OCI-LY7 (cell line): ENCODE results near the gene EPHA1. TPM values are rescaled to one million over a fixed set of nuclear protein-coding genes. Genes with fewer than 3 reads are reported as not detected.

Source experiments
- BruUV-seq: library from RNA; stranded (reverse); fragments of 400-500 nt; replicated peaks from 2 replicates; lab custom pipeline; 2021; lab: Mats Ljungman, UMichigan
- CTCF ChIA-PET: fragments of 300-600 bp; sonication (Branson Sonifier 250); formaldehyde crosslinking; loops from one replicate; lab custom pipeline; 2022; ENCODE audit warnings: antibody characterized with exemption; ENCODE audit not compliant: unreplicated experiment; lab: Charles Lee
- POLR2A ChIA-PET: fragments of 300-600 bp; sonication (Branson Sonifier 250); formaldehyde crosslinking; loops from one replicate; lab custom pipeline; 2022; ENCODE audit warnings: antibody characterized with exemption; lab: Charles Lee
- DNase-seq: peaks from one replicate; pipeline ENCODE4 v3.0.0-alpha.2; 2015; ENCODE audit warnings: low spot score
- H2AFZ ChIP-seq: fragments of 200-600 bp; sonication (generic), shearing (Covaris generic); 2 replicates; pipeline ENCODE4 v1.6.1; 2014; ENCODE audit warnings: mild to moderate bottlenecking, antibody characterized with exemption, low read length, moderate library complexity
- H3K27ac ChIP-seq: fragments of 200-600 bp; sonication (generic); 2 replicates; pipeline ENCODE4 v1.5.1; 2014; ENCODE audit warnings: mixed run types, low read depth, mild to moderate bottlenecking, moderate library complexity, low read length, inconsistent platforms; ENCODE audit not compliant: poor library complexity, severe bottlenecking
- H3K36me3 ChIP-seq: fragments of 200-600 bp; sonication (generic); 2 replicates; pipeline ENCODE4 v1.6.1; 2014; ENCODE audit warnings: mild to moderate bottlenecking, antibody characterized with exemption, low read length, moderate library complexity, mixed read lengths; ENCODE audit not compliant: insufficient read depth
- H3K4me1 ChIP-seq: fragments of 200-600 bp; sonication (generic); 2 replicates; pipeline ENCODE4 v1.5.1; 2014; ENCODE audit warnings: mild to moderate bottlenecking, low read length; ENCODE audit not compliant: insufficient read depth, poor library complexity, severe bottlenecking
- H3K4me2 ChIP-seq: fragments of 200-600 bp; sonication (generic); 2 replicates; pipeline ENCODE4 v1.6.1; 2014; ENCODE audit warnings: mild to moderate bottlenecking, low read length
- H3K4me3 ChIP-seq: fragments of 200-600 bp; sonication (generic); 2 replicates; pipeline ENCODE4 v1.5.1; 2014; ENCODE audit warnings: mild to moderate bottlenecking, low read depth, low read length; ENCODE audit not compliant: poor library complexity, severe bottlenecking
- H3K79me2 ChIP-seq: fragments of 200-600 bp; sonication (generic); 2 replicates; pipeline ENCODE4 v1.6.1; 2016; ENCODE audit warnings: low read depth, mild to moderate bottlenecking, low read length, moderate library complexity, mixed read lengths; ENCODE audit not compliant: insufficient read depth
- H3K9me2 ChIP-seq: fragments of 200-600 bp; sonication (generic); 2 replicates; pipeline ENCODE4 v1.6.1; 2016; ENCODE audit warnings: mild to moderate bottlenecking, low read length, mixed read lengths; ENCODE audit not compliant: insufficient read depth
- H3K9me3 ChIP-seq: fragments of 200-600 bp; sonication (generic); 2 replicates; pipeline ENCODE4 v1.6.1; 2014; ENCODE audit warnings: mild to moderate bottlenecking, mixed run types, low read length, mixed read lengths
- H4K20me1 ChIP-seq: fragments of 200-600 bp; sonication (generic); 2 replicates; pipeline ENCODE4 v1.6.1; 2014; ENCODE audit warnings: mild to moderate bottlenecking, antibody characterized with exemption, low read length, moderate library complexity, mixed read lengths; ENCODE audit not compliant: insufficient read depth
- CTCF ChIP-seq: fragments of 200-600 bp; sonication (generic); conservative IDR thresholded peaks from 2 replicates; pipeline ENCODE4 v1.5.1; 2014; ENCODE audit warnings: mild to moderate bottlenecking, antibody characterized with exemption, low read length, moderate library complexity, mixed read lengths
- EZH2phosphoT487 ChIP-seq: fragments of 200-600 bp; sonication (generic); IDR thresholded peaks from 2 replicates; pipeline ENCODE4 v1.6.1; 2018; ENCODE audit warnings: low read depth, borderline replicate concordance, mild to moderate bottlenecking, mixed run types, antibody characterized with exemption, low read length, moderate library complexity, mixed read lengths
- intact Hi-C: fragments of 100-400 bp; cut with micrococcal nuclease; formaldehyde crosslinking; loops from one replicate; pipeline ENCODE4 v1.10.0; 2022; ENCODE audit not compliant: unreplicated experiment
- total RNA-seq, 2 experiments: library from RNA; depleted of rRNA in 1 of 2; stranded (reverse); fragments of >200 nt in 1 of 2; shearing (Covaris generic) in 1 of 2; gene quantifications; 2 replicates each; pipeline ENCODE4 v1.2.3, GENCODE V29; 2014 to 2022

The EPHA1 gene
- total RNA-seq, 2 experiments from 2014 or later, result not detected

- Histone ChIP-seq H3K79me2 (no peaks in the 10 kb centered on the region), H3K4me1 (no peaks in the 10 kb centered on the region), H3K9me2 (no peaks in the 10 kb centered on the region), H3K36me3 (no peaks in the 10 kb centered on the region), H3K27ac (no peak overlapping the region), H4K20me1 (no peaks in the 10 kb centered on the region), H3K4me3 (no peak overlapping the region), H3K4me2 (no peak overlapping the region), H2AFZ (no peak overlapping the region), H3K9me3 (no peaks in the 10 kb centered on the region)
- ChIA-PET POLR2A (no interaction called here), CTCF (no interaction called here)
- no peak for TF ChIP-seq CTCF
- TF ChIP-seq EZH2phosphoT487, result no peak
- DNase-seq, result no peak
- BruUV-seq, result no TSS peak
- intact Hi-C loops, result no loop called here
These were observed 24.5 kb downstream of the EPHA1 start for GRCh38 chr7:143384148-143384547.

- intact Hi-C loops, result no loop called here
- no peak for DNase-seq
- H3K4me1 ChIP-seq, result no peaks in the 10 kb centered on the region
- TF ChIP-seq CTCF (no peak), EZH2phosphoT487 (no peak)
- H3K79me2 ChIP-seq, result no peaks in the 10 kb centered on the region
- BruUV-seq, result no TSS peak
- H3K9me3 ChIP-seq, result no peaks in the 10 kb centered on the region
- ChIA-PET CTCF (no interaction called here), POLR2A (no interaction called here)
- no peaks in the 10 kb centered on the region for H3K36me3 ChIP-seq
- no peak overlapping the region for H3K4me2 ChIP-seq
- H2AFZ ChIP-seq, result no peak overlapping the region
- H3K27ac ChIP-seq, result no peak overlapping the region
- H3K9me2 ChIP-seq, result no peaks in the 10 kb centered on the region
- no peak overlapping the region for H3K4me3 ChIP-seq
- H4K20me1 ChIP-seq, result no peaks in the 10 kb centered on the region
These were observed 25.1 kb downstream of the EPHA1 start for GRCh38 chr7:143383642-143383957.

- intact Hi-C loops, result no loop called here
- H3K36me3 ChIP-seq, result no peaks in the 10 kb centered on the region
- no TSS peak for BruUV-seq
- H3K27ac ChIP-seq, result no peak overlapping the region
- no peaks in the 10 kb centered on the region for H4K20me1 ChIP-seq
- DNase-seq, result no peak
- H2AFZ ChIP-seq, result no peak overlapping the region
- H3K4me3 ChIP-seq, result no peak overlapping the region
- no peak overlapping the region for H3K4me2 ChIP-seq
- no peaks in the 10 kb centered on the region for H3K4me1 ChIP-seq
- ChIA-PET POLR2A (no interaction called here), CTCF (no interaction called here)
- no peaks in the 10 kb centered on the region for H3K79me2 ChIP-seq
- TF ChIP-seq CTCF, result no peak
- no peak for TF ChIP-seq EZH2phosphoT487
- H3K9me2 ChIP-seq, result no peaks in the 10 kb centered on the region
- H3K9me3 ChIP-seq, result no peaks in the 10 kb centered on the region
These were observed 25.6 kb downstream of the EPHA1 start for GRCh38 chr7:143382791-143383641.
